ENCODE results near the gene KCTD15. TPM values are rescaled to one million over a fixed set of nuclear protein-coding genes. Genes with fewer than 3 reads are reported as not detected.

The KCTD15 gene
- total RNA-seq, 4 donors from 2014 or later, result 91.3 to 117 (median 95.0) TPM

- intact Hi-C loops (cut with DNase I), result loop anchor here (2.0 kb wide), 1 partner anchor 73 kb away; no protein-coding TSS in a partner anchor
- TF ChIP-seq CTCF (IDR thresholded peaks at IDR 0.05), result peak; percentile 87 to 91 (median 89)
- peak; percentile 46 to 77 for TF ChIP-seq POLR2AphosphoS5 (IDR thresholded peaks at IDR 0.05)
- no peak for TF ChIP-seq EP300 (IDR thresholded peaks at IDR 0.05)
- H3K4me3 ChIP-seq, result peak overlapping the region; percentile 71 to 91 (median 82)
Observed at GRCh38 chr19:33795370-33796163, 1.1 kb upstream of the KCTD15 start.

GRCh38 chr19:33797802-33798671 is 1.4 kb downstream of the KCTD15 start:
- WGBS, result 9% methylated on average over 23 of the region's 61 CpGs
- Histone ChIP-seq H3K4me1 (peaks cover 18 to 63% (median 53%) of the 10 kb centered on the region in 4 donors), H3K27me3 (no peaks in the 10 kb centered on the region), H3K27ac (replicated peaks in 1 of 4) (peak overlapping the region; percentile 96 to 97 (median 96)), H3K4me3 (peak overlapping the region; percentile 71 to 91 (median 82)), H3K36me3 (peaks cover 0 to 29% (median 22%) of the 10 kb centered on the region in 4 donors), H3K9me3 (no peaks in the 10 kb centered on the region)
- intact Hi-C loops (cut with DNase I), result no loop called here
- no peak for TF ChIP-seq POLR2A (IDR thresholded peaks at IDR 0.05; ENCODE audit: low read depth)
- no peak for TF ChIP-seq CTCF (IDR thresholded peaks at IDR 0.05)
- peak in 1 of 2 donors; percentile 59 for TF ChIP-seq POLR2AphosphoS5 (IDR thresholded peaks at IDR 0.05)
- no peak for DNase-seq (ENCODE audit: extremely low spot score)

More at GRCh38 chr19:33795370-33796163, 1.1 kb upstream of the KCTD15 start:
- H3K27ac ChIP-seq (replicated peaks in 1 of 4), result peak overlapping the region; percentile 96 to 97 (median 96)
- no peak for DNase-seq (ENCODE audit: extremely low spot score)
- 1% methylated on average over 39 of the region's 92 CpGs for WGBS
- H3K4me1 ChIP-seq, result peaks cover 18 to 42% (median 30%) of the 10 kb centered on the region in 4 donors
- peaks cover 0 to 6% (median 0%) of the 10 kb centered on the region in 4 donors for H3K36me3 ChIP-seq
- no peaks in the 10 kb centered on the region for H3K9me3 ChIP-seq
- no peaks in the 10 kb centered on the region for H3K27me3 ChIP-seq

- Histone ChIP-seq H3K4me3 (peak overlapping the region; percentile 71 to 91 (median 82)), H3K4me1 (peaks cover 18 to 70% (median 55%) of the 10 kb centered on the region in 4 donors), H3K9me3 (no peaks in the 10 kb centered on the region), H3K36me3 (peaks cover 0 to 33% (median 25%) of the 10 kb centered on the region in 4 donors), H3K27ac (replicated peaks in 1 of 4) (peak overlapping the region; percentile 96 to 97 (median 96)), H3K27me3 (no peaks in the 10 kb centered on the region)
- intact Hi-C loops (cut with DNase I), result no loop called here
- no peak for TF ChIP-seq POLR2A (IDR thresholded peaks at IDR 0.05; ENCODE audit: low read depth)
- TF ChIP-seq EP300 (IDR thresholded peaks at IDR 0.05), result no peak
- peak in 1 of 2 donors; percentile 35 for TF ChIP-seq POLR2AphosphoS5 (IDR thresholded peaks at IDR 0.05)
- no peak for TF ChIP-seq CTCF (IDR thresholded peaks at IDR 0.05)
- WGBS, result 35% methylated on average over 12 of the region's 12 CpGs
- DNase-seq (ENCODE audit: extremely low spot score), result no peak
Observed at GRCh38 chr19:33798681-33799111, 2.0 kb downstream of the KCTD15 start.

GRCh38 chr19:33799476-33799875 is 2.8 kb downstream of the KCTD15 start:
- Histone ChIP-seq H3K4me1 (peaks cover 23 to 74% (median 60%) of the 10 kb centered on the region in 4 donors), H3K4me3 (peak overlapping the region; percentile 71 to 91 (median 82)), H3K27me3 (no peaks in the 10 kb centered on the region), H3K9me3 (no peaks in the 10 kb centered on the region), H3K36me3 (peaks cover 0 to 41% (median 29%) of the 10 kb centered on the region in 4 donors), H3K27ac (replicated peaks in 1 of 4) (peak overlapping the region; percentile 96 to 97 (median 96))
- 61% methylated on average over 5 of the region's 5 CpGs for WGBS
- DNase-seq (ENCODE audit: extremely low spot score), result no peak
- intact Hi-C loops (cut with DNase I), result no loop called here
- TF ChIP-seq CTCF (IDR thresholded peaks at IDR 0.05) (no peak), EP300 (IDR thresholded peaks at IDR 0.05) (no peak), POLR2A (IDR thresholded peaks at IDR 0.05; ENCODE audit: low read depth) (no peak), POLR2AphosphoS5 (IDR thresholded peaks at IDR 0.05) (no peak)

Data from esophagus muscularis mucosa (tissue), 4 donors.